HG03045 (cell line): ENCODE measurements around the gene SFN.

Source experiments
- ATAC-seq: cut with Tn5 transposase; IDR thresholded peaks from one replicate; pipeline ENCODE4 v1.9.1; 2021; ENCODE audit warnings: mild to moderate bottlenecking, moderate library complexity; ENCODE audit not compliant: unreplicated experiment

SFN gene

GRCh38 chr1:26910343-26911160 is 47.6 kb downstream of the SFN start:
- no peak for ATAC-seq

GRCh38 chr1:26911399-26912146 is 48.6 kb downstream of the SFN start:
- no peak for ATAC-seq

GRCh38 chr1:26912147-26912490 is 49.2 kb downstream of the SFN start:
- no peak for ATAC-seq

- no peak for ATAC-seq
Measured at GRCh38 chr1:26913389-26913753, 50.4 kb downstream of the SFN start.
